DOHH2 (cell line): Measurements from ENCODE around the gene KAT7.

Experiments used
- EZH2phosphoT487 ChIP-seq: fragments of 200-600 bp; sonication (generic); IDR thresholded peaks from 2 replicates; pipeline ENCODE4 v1.6.1; 2017; ENCODE audit warnings: borderline replicate concordance, mild to moderate bottlenecking, antibody characterized with exemption, low read length, moderate library complexity, mixed read lengths
- TF ChIP-seq, protein P1 (sequence below): fragments of 200-600 bp; sonication (generic); IDR thresholded peaks from one replicate; pipeline ENCODE4 v1.5.1; 2014; ENCODE audit warnings: antibody characterized with exemption, mild to moderate bottlenecking, low read depth, low read length; ENCODE audit not compliant: poor library complexity, severe bottlenecking

- TF ChIP-seq, protein P1, sequence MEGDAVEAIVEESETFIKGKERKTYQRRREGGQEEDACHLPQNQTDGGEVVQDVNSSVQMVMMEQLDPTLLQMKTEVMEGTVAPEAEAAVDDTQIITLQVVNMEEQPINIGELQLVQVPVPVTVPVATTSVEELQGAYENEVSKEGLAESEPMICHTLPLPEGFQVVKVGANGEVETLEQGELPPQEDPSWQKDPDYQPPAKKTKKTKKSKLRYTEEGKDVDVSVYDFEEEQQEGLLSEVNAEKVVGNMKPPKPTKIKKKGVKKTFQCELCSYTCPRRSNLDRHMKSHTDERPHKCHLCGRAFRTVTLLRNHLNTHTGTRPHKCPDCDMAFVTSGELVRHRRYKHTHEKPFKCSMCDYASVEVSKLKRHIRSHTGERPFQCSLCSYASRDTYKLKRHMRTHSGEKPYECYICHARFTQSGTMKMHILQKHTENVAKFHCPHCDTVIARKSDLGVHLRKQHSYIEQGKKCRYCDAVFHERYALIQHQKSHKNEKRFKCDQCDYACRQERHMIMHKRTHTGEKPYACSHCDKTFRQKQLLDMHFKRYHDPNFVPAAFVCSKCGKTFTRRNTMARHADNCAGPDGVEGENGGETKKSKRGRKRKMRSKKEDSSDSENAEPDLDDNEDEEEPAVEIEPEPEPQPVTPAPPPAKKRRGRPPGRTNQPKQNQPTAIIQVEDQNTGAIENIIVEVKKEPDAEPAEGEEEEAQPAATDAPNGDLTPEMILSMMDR = no peak
- no peak for TF ChIP-seq EZH2phosphoT487
Measured at GRCh38 chr17:49798182-49798581, 9.7 kb downstream of the KAT7 start.
